ENCODE data around the gene SLC22A13. TPM values are rescaled to one million over a fixed set of nuclear protein-coding genes. Genes with fewer than 3 reads are reported as not detected.
"Not testable (repeated sequence)": the region's sequence is repeated elsewhere in the genome, so short reads cannot be mapped to it uniquely, and the experiment has no call there.

Gene SLC22A13
- total RNA-seq, 3 donors from 2014 or later (not counting 1 experiment from before 2014, with no cell fraction given): 0.16 to 0.85 (median 0.40) TPM

DNA sequence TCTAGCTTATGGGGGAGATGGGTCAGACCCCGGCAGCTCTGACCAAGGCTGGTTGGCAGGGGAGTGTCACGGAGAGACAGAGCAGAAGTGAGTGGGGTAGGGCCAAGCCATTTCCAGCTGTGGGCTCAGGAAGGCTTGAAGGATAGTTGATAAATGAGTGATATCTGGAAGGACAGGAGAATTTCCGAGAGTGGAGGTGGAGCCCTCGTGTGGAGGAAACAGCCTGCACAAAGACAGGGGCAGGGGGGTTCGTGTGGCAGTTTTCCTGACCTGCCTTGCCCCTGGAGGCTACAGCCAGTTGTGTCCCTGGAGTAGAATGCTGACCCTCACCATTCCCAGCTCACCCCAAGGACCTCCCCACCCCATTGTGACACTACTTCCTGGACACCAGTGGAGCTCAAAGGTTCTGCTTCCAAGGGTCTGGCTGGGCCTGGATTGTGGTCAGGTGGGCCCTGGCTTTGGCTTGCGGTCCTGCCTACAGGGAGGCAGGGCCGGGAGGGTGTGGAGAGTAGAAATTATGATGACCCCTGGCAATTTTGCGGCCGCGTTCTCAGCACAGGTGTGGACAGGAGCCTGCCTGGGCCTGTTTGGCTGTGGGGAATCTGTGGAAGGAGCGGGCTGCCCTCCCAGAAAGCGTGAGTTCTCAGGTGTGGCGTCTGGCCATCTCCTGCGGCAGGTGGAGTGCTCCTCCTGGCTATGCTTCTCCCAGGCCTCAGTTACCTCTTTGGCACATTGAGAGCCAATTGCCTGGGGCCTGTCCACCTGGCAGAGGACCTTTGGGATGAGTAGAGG lies 16.5 kb downstream of the SLC22A13 start, which contains the start of gene SLC22A14:
TSS of gene SLC22A14 (plus strand) at position 400 of the 792 bp plus-strand sequence. CDS start 23,733 bp downstream, outside the sequence.
- Mint-ChIP-seq H3K4me3 (no peak within 1 kb of the TSS), H3K27me3 (ENCODE audit: low read depth in 2 of 2) (no peaks in the 10 kb centered on the region), H3K27ac (no peak within 1 kb of the TSS), H3K36me3 (no peaks in the 10 kb centered on the region), H3K4me1 (no peaks in the 10 kb centered on the region), H3K9me3 (no peaks in the 10 kb centered on the region)
- no peaks in the 10 kb centered on the region for H3K9me3 ChIP-seq (ENCODE audit: control insufficient read depth, insufficient read depth, low read length)
- WGBS (ENCODE audit: insufficient coverage): 92% methylated on average over 14 of the region's 14 CpGs
- ATAC-seq (no peak), DNase-seq (no peak)
- no peak within 1 kb of the TSS for H3K4me3 ChIP-seq (ENCODE audit: low read length)
- H3K27ac ChIP-seq (ENCODE audit: low read length): no peak within 1 kb of the TSS
- no peaks in the 10 kb centered on the region for H3K4me1 ChIP-seq (ENCODE audit: control insufficient read depth, insufficient read depth, low read length)
- H3K27me3 ChIP-seq (ENCODE audit: control insufficient read depth, insufficient read depth, low read length): no peaks in the 10 kb centered on the region
- intact Hi-C loops (cut with micrococcal nuclease): no loop called here
- TF ChIP-seq, protein P1, sequence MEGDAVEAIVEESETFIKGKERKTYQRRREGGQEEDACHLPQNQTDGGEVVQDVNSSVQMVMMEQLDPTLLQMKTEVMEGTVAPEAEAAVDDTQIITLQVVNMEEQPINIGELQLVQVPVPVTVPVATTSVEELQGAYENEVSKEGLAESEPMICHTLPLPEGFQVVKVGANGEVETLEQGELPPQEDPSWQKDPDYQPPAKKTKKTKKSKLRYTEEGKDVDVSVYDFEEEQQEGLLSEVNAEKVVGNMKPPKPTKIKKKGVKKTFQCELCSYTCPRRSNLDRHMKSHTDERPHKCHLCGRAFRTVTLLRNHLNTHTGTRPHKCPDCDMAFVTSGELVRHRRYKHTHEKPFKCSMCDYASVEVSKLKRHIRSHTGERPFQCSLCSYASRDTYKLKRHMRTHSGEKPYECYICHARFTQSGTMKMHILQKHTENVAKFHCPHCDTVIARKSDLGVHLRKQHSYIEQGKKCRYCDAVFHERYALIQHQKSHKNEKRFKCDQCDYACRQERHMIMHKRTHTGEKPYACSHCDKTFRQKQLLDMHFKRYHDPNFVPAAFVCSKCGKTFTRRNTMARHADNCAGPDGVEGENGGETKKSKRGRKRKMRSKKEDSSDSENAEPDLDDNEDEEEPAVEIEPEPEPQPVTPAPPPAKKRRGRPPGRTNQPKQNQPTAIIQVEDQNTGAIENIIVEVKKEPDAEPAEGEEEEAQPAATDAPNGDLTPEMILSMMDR (IDR thresholded peaks at IDR 0.05): no peak
- no peaks in the 10 kb centered on the region for H3K36me3 ChIP-seq (ENCODE audit: control insufficient read depth, insufficient read depth, low read length)

DNA sequence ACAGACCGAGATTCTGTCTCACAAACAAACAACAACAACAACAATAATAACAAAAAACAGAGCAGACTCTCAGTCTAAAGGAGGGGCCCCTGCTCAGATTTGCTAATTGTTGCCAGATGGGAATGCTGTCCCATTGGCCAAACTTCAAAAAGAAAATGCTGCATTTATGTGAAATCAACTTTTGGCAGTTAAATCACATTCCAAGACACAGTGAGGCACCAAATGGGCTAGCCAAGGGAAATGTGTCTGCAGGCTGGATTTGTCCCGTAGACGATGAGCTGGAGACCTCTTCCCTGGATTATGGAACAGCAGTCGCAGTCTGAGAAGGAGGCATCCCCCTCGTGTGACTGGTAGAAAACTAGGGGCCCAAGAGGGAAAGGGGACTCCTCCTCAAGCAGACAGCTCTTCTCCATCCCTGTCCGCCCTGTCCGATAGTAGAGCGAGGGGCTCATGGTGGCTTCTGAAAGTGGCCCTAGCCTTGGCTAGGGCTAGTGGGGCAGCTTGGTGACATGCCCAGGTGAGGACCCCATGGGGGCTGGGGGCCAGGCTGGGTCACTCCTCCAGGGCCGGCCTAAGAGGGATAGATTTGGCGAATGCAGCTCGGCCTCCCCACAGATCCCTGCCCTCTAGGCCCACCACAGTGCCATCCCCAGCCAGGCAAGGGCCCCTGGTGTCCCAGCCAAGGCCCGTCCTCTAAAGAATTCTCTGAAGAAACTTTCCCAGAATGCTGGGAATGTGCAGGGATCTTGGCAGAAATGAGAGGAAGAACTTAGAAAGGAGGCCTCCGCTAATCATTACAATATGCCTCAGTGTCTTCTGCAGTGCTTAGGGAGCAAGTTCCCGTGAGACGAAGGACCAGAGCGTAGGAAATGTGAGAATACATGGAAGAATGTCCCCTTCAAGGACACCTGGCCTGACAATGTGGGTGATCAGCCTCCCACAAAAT lies 18.5 kb downstream of the SLC22A13 start:
- no peak overlapping the region for H3K4me3 ChIP-seq (ENCODE audit: low read length)
- H3K27me3 Mint-ChIP-seq (ENCODE audit: low read depth in 2 of 2): peaks cover 0 to 3% of the 10 kb centered on the region in 2 donors
- no peaks in the 10 kb centered on the region for H3K36me3 ChIP-seq (ENCODE audit: control insufficient read depth, insufficient read depth, low read length)
- H3K4me3 Mint-ChIP-seq: no peak overlapping the region
- 87% methylated on average over 16 of the region's 16 CpGs for WGBS (ENCODE audit: insufficient coverage)
- no peak overlapping the region for H3K27ac ChIP-seq (ENCODE audit: low read length)
- no peaks in the 10 kb centered on the region for H3K9me3 Mint-ChIP-seq
- no peak overlapping the region for H3K27ac Mint-ChIP-seq
- no peaks in the 10 kb centered on the region for H3K9me3 ChIP-seq (ENCODE audit: control insufficient read depth, insufficient read depth, low read length)
- H3K27me3 ChIP-seq (ENCODE audit: control insufficient read depth, insufficient read depth, low read length): no peaks in the 10 kb centered on the region
- ATAC-seq (no peak), DNase-seq (no peak)
- no peaks in the 10 kb centered on the region for H3K4me1 Mint-ChIP-seq
- intact Hi-C loops (cut with micrococcal nuclease): no loop called here
- no peaks in the 10 kb centered on the region for H3K4me1 ChIP-seq (ENCODE audit: control insufficient read depth, insufficient read depth, low read length)
- H3K36me3 Mint-ChIP-seq: no peaks in the 10 kb centered on the region
- TF ChIP-seq, protein P1 (IDR thresholded peaks at IDR 0.05): no peak

DNA sequence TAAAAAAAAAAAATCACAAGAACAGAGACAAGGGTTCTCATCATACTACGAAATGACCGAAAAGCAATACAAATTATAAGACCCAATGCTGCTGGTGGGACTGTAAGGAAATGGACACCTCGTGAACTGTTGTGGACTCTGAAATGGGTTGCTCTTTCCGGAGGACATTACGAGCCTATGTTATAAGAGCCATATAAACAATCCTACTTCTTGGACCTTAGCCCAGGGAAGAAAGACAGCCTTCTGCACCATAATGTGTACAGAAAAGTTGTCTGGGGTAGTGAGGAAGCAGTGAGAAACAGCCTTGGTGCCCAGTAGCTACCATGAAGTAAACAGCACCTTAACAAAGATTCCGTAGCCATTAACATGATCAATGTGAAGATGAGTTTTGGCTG lies 19.1 kb downstream of the SLC22A13 start:
- Mint-ChIP-seq H3K27me3 (ENCODE audit: low read depth in 2 of 2) (peaks cover 0 to 9% of the 10 kb centered on the region in 2 donors), H3K4me1 (no peaks in the 10 kb centered on the region), H3K36me3 (no peaks in the 10 kb centered on the region), H3K4me3 (no peak overlapping the region), H3K27ac (no peak overlapping the region), H3K9me3 (no peaks in the 10 kb centered on the region)
- intact Hi-C loops (cut with micrococcal nuclease): no loop called here
- no peaks in the 10 kb centered on the region for H3K9me3 ChIP-seq (ENCODE audit: control insufficient read depth, insufficient read depth, low read length)
- TF ChIP-seq, protein P1 (IDR thresholded peaks at IDR 0.05): no peak
- H3K4me1 ChIP-seq (ENCODE audit: control insufficient read depth, insufficient read depth, low read length): no peaks in the 10 kb centered on the region
- WGBS (ENCODE audit: insufficient coverage): 93% methylated on average over 3 of the region's 6 CpGs
- no peak overlapping the region for H3K4me3 ChIP-seq (ENCODE audit: low read length)
- H3K36me3 ChIP-seq (ENCODE audit: control insufficient read depth, insufficient read depth, low read length): no peaks in the 10 kb centered on the region
- no peak for DNase-seq
- no peaks in the 10 kb centered on the region for H3K27me3 ChIP-seq (ENCODE audit: control insufficient read depth, insufficient read depth, low read length)
- no peak overlapping the region for H3K27ac ChIP-seq (ENCODE audit: low read length)
- no peak for ATAC-seq

DNA sequence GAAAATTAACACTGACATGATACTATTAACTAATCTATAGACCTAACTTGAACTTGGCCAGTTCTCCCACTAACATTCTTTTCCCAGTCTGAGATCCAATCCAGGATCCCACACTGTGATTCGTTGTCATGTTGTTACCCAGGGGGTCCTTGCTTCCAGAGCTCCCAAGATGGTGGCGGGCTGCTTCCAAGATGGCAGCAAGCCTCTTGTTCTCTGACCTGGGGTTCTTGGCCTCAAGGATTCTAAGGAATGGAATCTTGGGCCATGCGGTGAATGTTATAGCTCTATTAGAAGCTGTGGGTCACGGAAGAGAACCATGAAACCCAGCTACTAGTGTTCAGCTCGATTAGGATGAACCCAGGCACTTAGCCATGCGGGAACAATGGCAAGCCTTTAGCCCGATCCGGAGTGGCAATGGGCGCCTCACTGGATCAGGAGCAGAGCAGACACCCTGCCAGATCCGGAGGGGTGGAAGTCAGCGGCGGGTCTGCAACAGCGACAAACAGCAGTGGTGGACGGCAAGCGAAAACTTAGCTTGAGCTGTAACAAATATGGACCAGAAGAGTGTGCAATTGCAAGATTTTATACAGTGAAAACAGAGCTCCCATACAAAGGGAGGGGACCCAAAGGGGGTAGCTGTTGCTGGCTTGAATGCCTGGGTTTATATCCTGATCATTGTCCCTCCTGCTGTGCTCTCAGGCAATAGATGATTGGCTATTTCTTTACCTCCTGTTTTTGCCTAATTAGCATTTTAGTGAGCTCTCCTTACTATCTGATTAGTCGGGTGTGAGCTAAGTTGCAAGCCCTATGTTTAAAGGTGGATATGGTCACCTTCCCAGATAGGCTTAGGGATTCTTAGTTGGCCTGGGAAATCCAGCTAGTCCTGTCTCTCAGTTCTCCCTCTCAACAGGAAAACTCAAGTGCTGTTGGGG lies 23.9 kb downstream of the SLC22A13 start:
- H3K27me3 ChIP-seq (ENCODE audit: control insufficient read depth, insufficient read depth, low read length); intact Hi-C loops (cut with micrococcal nuclease); H3K9me3 Mint-ChIP-seq; H3K4me1 Mint-ChIP-seq; H3K36me3 ChIP-seq (ENCODE audit: control insufficient read depth, insufficient read depth, low read length); DNase-seq; H3K27me3 Mint-ChIP-seq (ENCODE audit: low read depth in 2 of 2); H3K9me3 ChIP-seq (ENCODE audit: control insufficient read depth, insufficient read depth, low read length); H3K36me3 Mint-ChIP-seq; H3K4me1 ChIP-seq (ENCODE audit: control insufficient read depth, insufficient read depth, low read length); ATAC-seq; H3K4me3 ChIP-seq (ENCODE audit: low read length); H3K27ac ChIP-seq (ENCODE audit: low read length); H3K27ac Mint-ChIP-seq; H3K4me3 Mint-ChIP-seq: not testable (repeated sequence)
- 96% methylated on average over 16 of the region's 16 CpGs for WGBS (ENCODE audit: insufficient coverage)

DNA sequence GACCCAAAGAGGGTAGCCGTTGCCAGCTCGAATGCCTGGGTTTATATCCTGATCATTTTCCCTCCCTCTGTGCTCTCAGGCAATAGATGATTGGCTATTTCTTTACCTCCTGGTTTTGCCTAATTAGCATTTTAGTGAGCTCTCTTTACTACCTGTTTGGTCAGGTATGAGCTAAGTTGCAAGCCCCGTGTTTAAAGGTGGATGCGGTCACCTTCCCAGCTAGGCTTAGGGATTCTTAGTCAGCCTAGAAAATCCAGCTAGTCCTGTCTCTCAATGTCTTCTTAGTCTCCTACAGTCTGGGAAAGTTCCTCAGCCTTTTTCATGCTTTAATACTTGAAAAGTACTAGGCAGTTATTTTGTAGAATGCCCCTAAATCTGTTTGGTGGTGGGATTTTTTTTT lies 31.4 kb downstream of the SLC22A13 start:
- H3K4me3 ChIP-seq (ENCODE audit: low read length); H3K27ac Mint-ChIP-seq; H3K4me3 Mint-ChIP-seq; ATAC-seq; H3K9me3 ChIP-seq (ENCODE audit: control insufficient read depth, insufficient read depth, low read length); DNase-seq; H3K27ac ChIP-seq (ENCODE audit: low read length); H3K9me3 Mint-ChIP-seq; H3K4me1 Mint-ChIP-seq; H3K36me3 Mint-ChIP-seq; H3K27me3 ChIP-seq (ENCODE audit: control insufficient read depth, insufficient read depth, low read length); H3K36me3 ChIP-seq (ENCODE audit: control insufficient read depth, insufficient read depth, low read length); H3K4me1 ChIP-seq (ENCODE audit: control insufficient read depth, insufficient read depth, low read length): not testable (repeated sequence)
- intact Hi-C loops (cut with micrococcal nuclease): loop anchor here (5.0 kb wide), 1 partner anchor 180 kb away; no protein-coding TSS in a partner anchor
- H3K27me3 Mint-ChIP-seq (ENCODE audit: low read depth in 2 of 2): peaks cover 0 to 10% of the 10 kb centered on the region in 2 donors
- 85% methylated on average over 4 of the region's 4 CpGs for WGBS (ENCODE audit: insufficient coverage)
